Central memory CD8-positive, alpha-beta T cell (primary cell): ENCODE results near the gene RABGEF1.
"Not testable (repeated sequence)": the region's sequence is repeated elsewhere in the genome, so short reads cannot be mapped to it uniquely, and the experiment has no call there.

Experiments used
- ATAC-seq: fragments of 150-1000 bp; cut with Tn5 transposase; replicated peaks from 2 replicates; pipeline ENCODE4 v1.10.0; 2022; ENCODE audit warnings: mild to moderate bottlenecking, moderate FRiP score, moderate number of reproducible peaks; ENCODE audit not compliant: poor library complexity, severe bottlenecking; ENCODE audit errors: extremely low read depth
- DNase-seq, 2 donors: peaks; one replicate each; pipeline ENCODE4 v3.0.0; 2021; ENCODE audit warnings: low spot score in 2 of 2
- H3K27ac Mint-ChIP-seq: one replicate; pipeline ENCODE4 v1.8.0; 2022; ENCODE audit warnings: low read depth, mild to moderate bottlenecking, moderate library complexity, mixed read lengths
- H3K27me3 Mint-ChIP-seq: one replicate; pipeline ENCODE4 v1.8.0; 2022; ENCODE audit warnings: mixed read lengths
- H3K36me3 Mint-ChIP-seq: one replicate; pipeline ENCODE4 v1.8.0; 2022; ENCODE audit warnings: mild to moderate bottlenecking, moderate library complexity, mixed read lengths; ENCODE audit not compliant: insufficient read depth
- H3K4me1 Mint-ChIP-seq: one replicate; pipeline ENCODE4 v1.8.0; 2022; ENCODE audit warnings: mixed read lengths
- H3K4me3 Mint-ChIP-seq: one replicate; pipeline ENCODE4 v1.8.0; 2022; ENCODE audit warnings: mild to moderate bottlenecking, moderate library complexity, mixed read lengths
- H3K9me3 Mint-ChIP-seq: one replicate; pipeline ENCODE4 v1.8.0; 2022; ENCODE audit warnings: mixed read lengths

The RABGEF1 gene

GRCh38 chr7:66837007-66837406, 96.5 kb downstream of the RABGEF1 start:
- Mint-ChIP-seq H3K27ac (no peak overlapping the region), H3K4me1 (no peaks in the 10 kb centered on the region), H3K4me3 (no peak overlapping the region), H3K9me3 (no peaks in the 10 kb centered on the region), H3K27me3 (no peaks in the 10 kb centered on the region), H3K36me3 (peaks cover 1% of the 10 kb centered on the region)
- ATAC-seq, result no peak
- DNase-seq, result no peak

- peaks cover 1% of the 10 kb centered on the region for H3K36me3 Mint-ChIP-seq
- H3K9me3 Mint-ChIP-seq, result no peaks in the 10 kb centered on the region
- no peak overlapping the region for H3K27ac Mint-ChIP-seq
- H3K4me3 Mint-ChIP-seq, result no peak overlapping the region
- no peak for DNase-seq
- ATAC-seq, result no peak
- no peaks in the 10 kb centered on the region for H3K4me1 Mint-ChIP-seq
- H3K27me3 Mint-ChIP-seq, result no peaks in the 10 kb centered on the region
Measured at GRCh38 chr7:66837661-66838060, 97.1 kb downstream of the RABGEF1 start.

- Mint-ChIP-seq H3K4me1 (peaks cover 10% of the 10 kb centered on the region), H3K4me3 (no peak overlapping the region), H3K36me3 (peaks cover 9% of the 10 kb centered on the region), H3K27me3 (no peaks in the 10 kb centered on the region), H3K9me3 (no peaks in the 10 kb centered on the region), H3K27ac (no peak overlapping the region)
- DNase-seq (no peak), ATAC-seq (no peak)
Measured at GRCh38 chr7:66839814-66840213, 99.3 kb downstream of the RABGEF1 start.

- DNase-seq (no peak), ATAC-seq (no peak)
- H3K9me3 Mint-ChIP-seq, result no peaks in the 10 kb centered on the region
- H3K4me3 Mint-ChIP-seq, result no peak overlapping the region
- peaks cover 11% of the 10 kb centered on the region for H3K36me3 Mint-ChIP-seq
- H3K4me1 Mint-ChIP-seq, result peaks cover 12% of the 10 kb centered on the region
- H3K27ac Mint-ChIP-seq, result no peak overlapping the region
- H3K27me3 Mint-ChIP-seq, result no peaks in the 10 kb centered on the region
Measured at GRCh38 chr7:66840316-66840715, 99.8 kb downstream of the RABGEF1 start.

GRCh38 chr7:66841898-66842297, 101.4 kb downstream of the RABGEF1 start:
- H3K36me3 Mint-ChIP-seq, result peaks cover 13% of the 10 kb centered on the region
- no peaks in the 10 kb centered on the region for H3K27me3 Mint-ChIP-seq
- no peak for ATAC-seq
- H3K4me1 Mint-ChIP-seq, result peaks cover 18% of the 10 kb centered on the region
- H3K27ac Mint-ChIP-seq, result no peak overlapping the region
- no peak overlapping the region for H3K4me3 Mint-ChIP-seq
- DNase-seq, result no peak
- no peaks in the 10 kb centered on the region for H3K9me3 Mint-ChIP-seq

GRCh38 chr7:66843492-66843891, 103.0 kb downstream of the RABGEF1 start:
- H3K4me3 Mint-ChIP-seq, result peak overlapping the region; percentile 89
- H3K27me3 Mint-ChIP-seq, DNase-seq, ATAC-seq, H3K9me3 Mint-ChIP-seq: not testable (repeated sequence)
- peaks cover 18% of the 10 kb centered on the region for H3K4me1 Mint-ChIP-seq
- H3K36me3 Mint-ChIP-seq, result peaks cover 13% of the 10 kb centered on the region
- H3K27ac Mint-ChIP-seq, result peak overlapping the region; percentile 57

GRCh38 chr7:66844552-66845378, 104.2 kb downstream of the RABGEF1 start:
- H3K4me3 Mint-ChIP-seq, result peak overlapping the region; percentile 89
- no peaks in the 10 kb centered on the region for H3K27me3 Mint-ChIP-seq
- peak; percentile 97 for ATAC-seq
- H3K36me3 Mint-ChIP-seq, result peaks cover 13% of the 10 kb centered on the region
- peaks cover 18% of the 10 kb centered on the region for H3K4me1 Mint-ChIP-seq
- peak; percentile 99 to 100 for DNase-seq
- no peaks in the 10 kb centered on the region for H3K9me3 Mint-ChIP-seq
- peak overlapping the region; percentile 98 for H3K27ac Mint-ChIP-seq

GRCh38 chr7:66845379-66846095, 105.0 kb downstream of the RABGEF1 start:
- H3K36me3 Mint-ChIP-seq, result peaks cover 13% of the 10 kb centered on the region
- no peaks in the 10 kb centered on the region for H3K27me3 Mint-ChIP-seq
- DNase-seq, result no peak
- peaks cover 18% of the 10 kb centered on the region for H3K4me1 Mint-ChIP-seq
- no peaks in the 10 kb centered on the region for H3K9me3 Mint-ChIP-seq
- peak overlapping the region; percentile 89 for H3K4me3 Mint-ChIP-seq
- ATAC-seq, result no peak
- H3K27ac Mint-ChIP-seq, result peak overlapping the region; percentile 98

GRCh38 chr7:66846096-66846445, 105.5 kb downstream of the RABGEF1 start:
- not testable (repeated sequence) for ATAC-seq

GRCh38 chr7:66847523-66847855, 107.0 kb downstream of the RABGEF1 start:
- ATAC-seq, H3K4me3 Mint-ChIP-seq, H3K27ac Mint-ChIP-seq: not testable (repeated sequence)

More at GRCh38 chr7:66846096-66846445, 105.5 kb downstream of the RABGEF1 start:
- not testable (repeated sequence) for DNase-seq, H3K27me3 Mint-ChIP-seq, H3K9me3 Mint-ChIP-seq
- peak overlapping the region; percentile 89 for H3K4me3 Mint-ChIP-seq
- peaks cover 18% of the 10 kb centered on the region for H3K4me1 Mint-ChIP-seq
- peaks cover 13% of the 10 kb centered on the region for H3K36me3 Mint-ChIP-seq
- H3K27ac Mint-ChIP-seq, result peak overlapping the region; percentile 98

GRCh38 chr7:66847879-66848790, 107.6 kb downstream of the RABGEF1 start:
- DNase-seq, result no peak
- peaks cover 18% of the 10 kb centered on the region for H3K4me1 Mint-ChIP-seq

More at GRCh38 chr7:66847523-66847855, 107.0 kb downstream of the RABGEF1 start:
- not testable (repeated sequence) for H3K9me3 Mint-ChIP-seq, DNase-seq, H3K27me3 Mint-ChIP-seq
- peaks cover 18% of the 10 kb centered on the region for H3K4me1 Mint-ChIP-seq
- peaks cover 15% of the 10 kb centered on the region for H3K36me3 Mint-ChIP-seq

GRCh38 chr7:66859339-66859738, 118.8 kb downstream of the RABGEF1 start:
- DNase-seq (no peak), ATAC-seq (no peak)
- Mint-ChIP-seq H3K4me1 (no peaks in the 10 kb centered on the region), H3K9me3 (no peaks in the 10 kb centered on the region), H3K27me3 (no peaks in the 10 kb centered on the region), H3K4me3 (no peak overlapping the region), H3K27ac (peak overlapping the region; percentile 50), H3K36me3 (peaks cover 3% of the 10 kb centered on the region)

More at GRCh38 chr7:66847879-66848790, 107.6 kb downstream of the RABGEF1 start:
- H3K9me3 Mint-ChIP-seq, result no peaks in the 10 kb centered on the region
- H3K27me3 Mint-ChIP-seq, result no peaks in the 10 kb centered on the region
- H3K4me3 Mint-ChIP-seq, result no peak overlapping the region
- peak overlapping the region; percentile 26 for H3K27ac Mint-ChIP-seq
- ATAC-seq, result no peak
- H3K36me3 Mint-ChIP-seq, result peaks cover 15% of the 10 kb centered on the region
